K562 (cell line): Measurements from ENCODE around the gene SRF. TPM values are rescaled to one million over a fixed set of nuclear protein-coding genes. Genes with fewer than 3 reads are reported as not detected.

Source experiments
- HDAC6 ChIP-seq: IDR thresholded peaks from 2 replicates; pipeline ENCODE4 v1.6.1; 2012; ENCODE audit warnings: low read depth, mild to moderate bottlenecking, control low read depth, inconsistent platforms, low read length, moderate library complexity
- HDGF ChIP-seq: fragments of 450-650 bp; IDR thresholded peaks from 2 replicates; pipeline ENCODE4 v1.6.1; 2016
- PCBP2 ChIP-seq: fragments of 200-400 bp; formaldehyde crosslinking; IDR thresholded peaks from 2 replicates; pipeline ENCODE4 v1.6.1; 2018; ENCODE audit warnings: low read length, low read depth, mild to moderate bottlenecking, moderate library complexity; ENCODE audit not compliant: poor library complexity, severe bottlenecking
- POU5F1 ChIP-seq: fragments of 150-350 bp; IDR thresholded peaks from 2 replicates; pipeline ENCODE4 v1.6.1; 2014; ENCODE audit warnings: borderline replicate concordance, low read length, low read depth, mild to moderate bottlenecking; ENCODE audit not compliant: partially characterized antibody
- RFX1 ChIP-seq: fragments of 450-650 bp; IDR thresholded peaks from 2 replicates; pipeline ENCODE4 v1.6.1; 2016; ENCODE audit warnings: mild to moderate bottlenecking, moderate library complexity
- XRCC3 ChIP-seq: fragments of 450-650 bp; IDR thresholded peaks from 2 replicates; pipeline ENCODE4 v1.6.1; 2017; ENCODE audit warnings: mild to moderate bottlenecking, moderate library complexity
- ZNF644 ChIP-seq: fragments of 200-800 bp; sonication (Bioruptor generic); IDR thresholded peaks from 2 replicates; pipeline ENCODE4 v1.6.1; 2016; ENCODE audit warnings: low read depth, missing genetic modification characterization, missing compliant biosample characterization
- ZNF695 ChIP-seq: fragments of 450-650 bp; formaldehyde crosslinking; IDR thresholded peaks from 2 replicates; pipeline ENCODE4 v1.4.0; 2020; ENCODE audit warnings: mild to moderate bottlenecking, moderate library complexity
- ZZZ3 ChIP-seq: fragments of 450-650 bp; IDR thresholded peaks from 2 replicates; pipeline ENCODE4 v1.6.1; 2016; ENCODE audit warnings: antibody characterized with exemption, mild to moderate bottlenecking, moderate library complexity
- polyA plus RNA-seq, 8 experiments: library from polyadenylated mRNA; depleted of rRNA in 4 of 8; stranded (reverse) in 5 of 8; unstranded in 3 of 8; fragments of >200 nt; fragmentation: Nextera tagmentation in 2 of 8; fragmentation: Illumina TruSeq in 1 of 8; extraction: Ambion mirVana in 2 of 8; extraction: Trizol in 1 of 8; gene quantifications; 2 replicates each; pipeline versions ENCODE4 v1.2.1 to v1.2.3, GENCODE V29; 2011 to 2014; ENCODE audit warnings: inconsistent platforms in 1 of 8, missing spikeins in 1 of 8
- total RNA-seq, 7 experiments: library from RNA; depleted of rRNA in 6 of 7; stranded (reverse); fragments of >200 nt in 6 of 7; fragmentation: Illumina TruSeq in 2 of 7; extraction: Trizol in 2 of 7; gene quantifications; 2 replicates each; pipeline versions ENCODE4 v1.2.1 to v1.2.3, GENCODE V29; 2011 to 2021; ENCODE audit warnings: low replicate concordance in 1 of 7
- TF ChIP-seq, protein P1 (sequence below): IDR thresholded peaks from 2 replicates; pipeline ENCODE4 v1.6.1; 2012; ENCODE audit warnings: low read depth, low read length, improper control_type of control experiment, borderline replicate concordance
- TF ChIP-seq, protein P2 (sequence below): sonication (generic); formaldehyde crosslinking; IDR thresholded peaks from 2 replicates; pipeline ENCODE4 v1.8.0; 2022; ENCODE audit warnings: missing genetic modification reagents, mild to moderate bottlenecking, moderate library complexity, borderline replicate concordance
- TF ChIP-seq, protein P3 (sequence below), 2 experiments: fragments of 450-650 bp; formaldehyde crosslinking in 1 of 2; IDR thresholded peaks; 2 replicates each; pipeline versions ENCODE4 v1.4.0 to v1.6.1; 2014 to 2020; ENCODE audit warnings: mild to moderate bottlenecking in 2 of 2, borderline replicate concordance in 1 of 2, low read depth in 1 of 2

The SRF gene
- total and polyA plus RNA-seq, 9 of the 15 experiments (the other 6 are each of a cell fraction or from before 2014, with no cell fraction given) = 2.5 to 37.0 (median 24.6) TPM

DNA sequence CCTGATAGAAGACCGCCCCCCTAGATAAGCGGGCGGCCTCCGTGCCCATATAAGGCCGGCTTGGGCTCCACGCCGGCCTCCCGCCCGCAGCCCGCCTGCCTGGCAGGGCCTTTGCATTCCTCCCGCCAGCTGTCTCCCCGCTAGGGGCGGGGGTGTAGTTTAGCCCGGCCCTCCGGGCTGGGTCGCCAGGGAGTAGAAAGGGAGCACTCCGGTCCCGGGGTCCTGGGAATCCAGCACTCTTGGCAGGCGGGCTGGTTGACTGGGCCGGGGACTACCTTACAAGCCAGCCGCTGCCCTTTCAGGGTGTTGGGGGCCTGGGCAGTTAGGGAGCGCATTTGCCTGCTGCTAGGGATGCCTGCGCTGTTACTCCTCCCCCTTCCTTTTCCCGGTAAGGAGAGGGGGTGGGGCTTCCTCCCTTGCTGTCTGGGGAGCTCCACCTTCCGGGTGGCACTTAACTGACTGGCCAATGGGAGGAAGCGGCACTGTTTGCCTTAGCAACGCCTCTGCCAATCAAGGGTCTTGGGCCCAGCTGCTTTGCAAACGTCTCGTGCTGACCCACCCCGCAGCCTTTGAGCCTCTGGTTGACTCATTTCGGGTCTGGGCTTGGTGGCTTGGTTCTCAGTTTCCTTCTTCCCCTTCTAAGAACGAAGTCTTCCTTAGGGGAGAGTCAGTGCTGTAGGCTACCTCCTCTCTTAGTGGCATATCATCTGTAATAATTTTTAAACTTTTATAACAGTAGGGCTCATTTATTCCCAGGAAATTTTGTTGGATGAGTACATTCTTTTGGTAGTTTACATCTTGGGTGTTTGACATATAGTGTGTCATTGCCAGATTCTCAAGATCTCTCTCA is 3.4 kb downstream of the SRF start (continued):
- TF ChIP-seq, protein P1, sequence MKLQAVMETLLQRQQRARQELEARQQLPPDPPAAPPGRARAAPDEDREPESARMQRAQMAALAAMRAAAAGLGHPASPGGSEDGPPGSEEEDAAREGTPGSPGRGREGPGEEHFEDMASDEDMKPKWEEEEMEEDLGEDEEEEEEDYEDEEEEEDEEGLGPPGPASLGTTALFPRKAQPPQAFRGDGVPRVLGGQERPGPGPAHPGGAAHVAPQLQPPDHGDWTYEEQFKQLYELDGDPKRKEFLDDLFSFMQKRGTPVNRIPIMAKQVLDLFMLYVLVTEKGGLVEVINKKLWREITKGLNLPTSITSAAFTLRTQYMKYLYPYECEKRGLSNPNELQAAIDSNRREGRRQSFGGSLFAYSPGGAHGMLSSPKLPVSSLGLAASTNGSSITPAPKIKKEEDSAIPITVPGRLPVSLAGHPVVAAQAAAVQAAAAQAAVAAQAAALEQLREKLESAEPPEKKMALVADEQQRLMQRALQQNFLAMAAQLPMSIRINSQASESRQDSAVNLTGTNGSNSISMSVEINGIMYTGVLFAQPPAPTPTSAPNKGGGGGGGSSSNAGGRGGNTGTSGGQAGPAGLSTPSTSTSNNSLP = no peak
- TF ChIP-seq RFX1 (peak; percentile 99), HDGF (no peak), XRCC3 (no peak), HDAC6 (no peak), ZZZ3 (no peak), PCBP2 (no peak), POU5F1 (no peak), ZNF695 (CRISPR knock-in tag) (no peak), ZNF644 (tag) (no peak)
- TF ChIP-seq, protein P2, sequence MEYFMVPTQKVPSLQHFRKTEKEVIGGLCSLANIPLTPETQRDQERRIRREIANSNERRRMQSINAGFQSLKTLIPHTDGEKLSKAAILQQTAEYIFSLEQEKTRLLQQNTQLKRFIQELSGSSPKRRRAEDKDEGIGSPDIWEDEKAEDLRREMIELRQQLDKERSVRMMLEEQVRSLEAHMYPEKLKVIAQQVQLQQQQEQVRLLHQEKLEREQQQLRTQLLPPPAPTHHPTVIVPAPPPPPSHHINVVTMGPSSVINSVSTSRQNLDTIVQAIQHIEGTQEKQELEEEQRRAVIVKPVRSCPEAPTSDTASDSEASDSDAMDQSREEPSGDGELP = peak; percentile 97
- TF ChIP-seq, protein P3, sequence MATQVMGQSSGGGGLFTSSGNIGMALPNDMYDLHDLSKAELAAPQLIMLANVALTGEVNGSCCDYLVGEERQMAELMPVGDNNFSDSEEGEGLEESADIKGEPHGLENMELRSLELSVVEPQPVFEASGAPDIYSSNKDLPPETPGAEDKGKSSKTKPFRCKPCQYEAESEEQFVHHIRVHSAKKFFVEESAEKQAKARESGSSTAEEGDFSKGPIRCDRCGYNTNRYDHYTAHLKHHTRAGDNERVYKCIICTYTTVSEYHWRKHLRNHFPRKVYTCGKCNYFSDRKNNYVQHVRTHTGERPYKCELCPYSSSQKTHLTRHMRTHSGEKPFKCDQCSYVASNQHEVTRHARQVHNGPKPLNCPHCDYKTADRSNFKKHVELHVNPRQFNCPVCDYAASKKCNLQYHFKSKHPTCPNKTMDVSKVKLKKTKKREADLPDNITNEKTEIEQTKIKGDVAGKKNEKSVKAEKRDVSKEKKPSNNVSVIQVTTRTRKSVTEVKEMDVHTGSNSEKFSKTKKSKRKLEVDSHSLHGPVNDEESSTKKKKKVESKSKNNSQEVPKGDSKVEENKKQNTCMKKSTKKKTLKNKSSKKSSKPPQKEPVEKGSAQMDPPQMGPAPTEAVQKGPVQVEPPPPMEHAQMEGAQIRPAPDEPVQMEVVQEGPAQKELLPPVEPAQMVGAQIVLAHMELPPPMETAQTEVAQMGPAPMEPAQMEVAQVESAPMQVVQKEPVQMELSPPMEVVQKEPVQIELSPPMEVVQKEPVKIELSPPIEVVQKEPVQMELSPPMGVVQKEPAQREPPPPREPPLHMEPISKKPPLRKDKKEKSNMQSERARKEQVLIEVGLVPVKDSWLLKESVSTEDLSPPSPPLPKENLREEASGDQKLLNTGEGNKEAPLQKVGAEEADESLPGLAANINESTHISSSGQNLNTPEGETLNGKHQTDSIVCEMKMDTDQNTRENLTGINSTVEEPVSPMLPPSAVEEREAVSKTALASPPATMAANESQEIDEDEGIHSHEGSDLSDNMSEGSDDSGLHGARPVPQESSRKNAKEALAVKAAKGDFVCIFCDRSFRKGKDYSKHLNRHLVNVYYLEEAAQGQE (IDR thresholded peaks at IDR 0.05; ENCODE audit: borderline replicate concordance) = no peak
- TF ChIP-seq, protein P3 (CRISPR knock-in tag; IDR thresholded peaks at IDR 0.05; ENCODE audit: low read depth) = no peak; the same call in 1 of the 2 replicates
